ENCODE data around the gene AQP12A.
"Not testable (repeated sequence)": the region's sequence is repeated elsewhere in the genome, so short reads cannot be mapped to it uniquely, and the experiment has no call there.

Gene AQP12A

DNA sequence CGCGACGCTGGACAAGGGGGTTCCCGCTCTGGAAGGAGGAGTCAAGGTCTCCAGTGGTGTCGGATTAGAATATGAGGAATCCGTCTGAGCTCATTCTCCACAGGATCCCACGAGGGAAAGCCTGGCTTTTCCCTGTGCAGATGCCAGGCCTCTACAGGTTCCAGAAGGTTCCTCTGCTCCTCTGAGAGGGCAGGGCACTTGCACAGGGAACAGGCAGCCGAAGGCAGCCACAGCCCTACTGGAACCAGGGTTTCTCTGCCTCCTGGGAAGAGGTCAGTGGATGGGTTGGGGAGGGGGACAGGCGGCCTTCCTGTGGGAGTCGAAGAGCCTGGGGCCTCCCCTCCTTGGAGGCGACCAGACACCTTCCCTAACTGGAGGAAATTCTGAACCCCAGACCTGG lies 1.7 kb upstream of the AQP12A start:
- no peak for DNase-seq

DNA sequence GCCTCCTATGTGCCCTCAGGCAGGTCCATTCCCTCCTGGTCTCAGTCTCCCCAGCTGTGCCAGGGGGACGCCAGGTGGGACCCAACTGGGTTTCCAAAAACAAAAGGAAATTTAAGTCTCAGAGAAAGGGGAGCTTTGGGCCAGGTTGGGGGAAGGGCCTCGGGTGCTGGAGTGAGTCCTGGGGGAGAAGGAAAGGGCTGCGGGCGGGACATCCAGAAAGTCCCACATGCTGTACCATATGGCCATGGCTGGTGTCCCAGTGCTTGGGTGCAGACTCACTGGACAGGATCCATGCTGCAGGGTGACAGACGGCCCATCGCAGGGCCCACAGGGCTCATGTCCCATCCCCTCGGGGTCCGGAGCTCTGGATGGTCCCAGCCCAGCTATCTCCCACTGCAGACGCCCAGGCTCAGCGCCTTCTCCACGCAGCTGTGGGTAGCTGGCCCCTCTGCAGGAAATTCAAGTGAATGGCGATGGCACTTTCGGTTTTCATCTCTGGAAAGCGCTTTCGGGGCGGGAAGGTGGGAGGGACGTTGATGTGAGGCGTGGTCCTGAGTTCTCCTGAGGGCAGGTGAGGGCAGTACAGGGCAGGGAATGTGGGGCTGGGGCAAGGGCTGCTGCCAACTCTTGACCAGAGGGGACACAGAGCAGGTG lies 1.1 kb upstream of the AQP12A start:
- DNase-seq, result not testable (repeated sequence)

DNA sequence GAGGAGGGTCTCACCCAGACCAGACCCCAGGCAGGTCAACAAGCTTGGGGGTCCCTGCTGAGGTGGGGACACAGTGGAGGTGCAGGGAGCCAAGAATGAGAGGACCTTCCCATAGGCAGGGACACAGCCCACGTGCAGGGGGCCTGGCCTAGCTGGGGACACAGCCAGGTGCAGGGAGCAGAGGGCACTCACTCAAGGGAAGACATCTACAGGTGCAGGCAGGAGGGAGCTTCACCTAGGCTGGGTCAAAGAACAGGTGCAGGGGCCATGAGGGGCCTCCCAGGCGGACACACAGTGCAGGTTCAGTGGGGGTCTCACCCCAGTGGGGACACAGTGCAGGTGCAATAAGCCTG lies 615 bp upstream of the AQP12A start:
- DNase-seq, result not testable (repeated sequence)

DNA sequence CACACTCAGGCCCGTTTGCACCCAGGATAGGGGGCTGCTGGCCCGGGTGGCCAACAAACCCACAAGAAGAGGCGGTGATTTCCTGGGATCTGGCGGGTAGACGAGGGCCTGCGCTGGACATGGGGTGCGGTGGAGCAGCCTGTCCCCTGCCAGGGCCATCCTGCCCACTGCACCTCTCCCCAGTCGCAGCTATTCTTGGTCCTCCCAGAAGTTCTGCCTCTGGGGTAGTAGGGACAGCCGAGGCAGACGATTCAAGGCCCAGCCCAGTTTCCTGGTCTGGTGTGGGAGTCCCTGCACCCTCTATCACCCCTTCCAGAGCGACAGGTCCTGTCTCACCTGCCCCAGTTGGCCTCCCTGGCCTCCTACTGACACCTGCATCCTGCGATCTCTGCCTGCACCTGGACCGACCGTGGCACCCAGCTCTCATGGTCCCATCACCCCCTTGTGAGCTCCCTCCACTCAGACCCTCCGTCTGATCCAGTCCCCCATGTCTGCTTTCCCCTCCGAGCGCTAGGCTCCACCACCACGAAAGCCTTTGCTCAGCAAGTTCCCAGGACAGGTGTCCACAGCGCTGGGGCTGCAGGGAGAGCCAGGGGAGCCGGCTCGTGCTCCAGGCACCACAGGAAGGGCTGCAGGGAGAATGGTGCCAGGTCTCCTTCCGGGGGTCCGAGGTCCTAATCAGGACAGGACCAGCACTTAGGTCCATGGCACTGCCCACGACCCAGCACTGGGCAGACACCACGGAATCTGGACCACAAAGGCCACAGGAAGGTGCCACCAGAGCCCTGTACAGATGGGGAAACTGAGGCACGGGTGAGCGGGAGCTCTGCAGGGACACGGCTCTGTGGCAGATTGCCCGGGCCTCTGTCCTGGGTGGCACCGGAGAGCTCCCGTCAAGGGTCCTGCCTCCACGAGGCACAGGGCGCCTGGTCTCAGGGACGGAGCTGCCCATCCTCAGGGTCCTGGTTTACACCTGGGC lies 1.2 kb downstream of the AQP12A start:
- DNase-seq, result not testable (repeated sequence)

DNA sequence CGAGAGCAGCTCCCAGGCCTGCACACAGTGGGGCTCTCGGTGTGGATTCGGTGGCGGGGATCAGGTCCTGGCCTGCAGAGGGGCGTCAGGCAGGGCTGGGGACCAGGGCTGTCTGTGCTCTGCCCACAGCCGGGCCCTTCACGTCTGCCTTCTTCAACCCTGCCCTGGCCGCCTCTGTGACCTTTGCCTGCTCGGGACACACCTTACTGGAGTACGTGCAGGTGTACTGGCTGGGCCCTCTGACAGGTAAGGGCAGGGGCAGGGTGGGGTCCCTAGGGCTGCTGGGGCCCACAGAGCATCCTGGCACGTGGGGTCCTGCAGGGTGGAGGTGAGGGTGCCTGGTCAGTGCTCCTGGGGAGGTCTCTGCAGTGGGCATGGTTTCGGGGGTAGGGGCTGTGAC lies 2.6 kb downstream of the AQP12A start:
- DNase-seq, result not testable (repeated sequence)

DNA sequence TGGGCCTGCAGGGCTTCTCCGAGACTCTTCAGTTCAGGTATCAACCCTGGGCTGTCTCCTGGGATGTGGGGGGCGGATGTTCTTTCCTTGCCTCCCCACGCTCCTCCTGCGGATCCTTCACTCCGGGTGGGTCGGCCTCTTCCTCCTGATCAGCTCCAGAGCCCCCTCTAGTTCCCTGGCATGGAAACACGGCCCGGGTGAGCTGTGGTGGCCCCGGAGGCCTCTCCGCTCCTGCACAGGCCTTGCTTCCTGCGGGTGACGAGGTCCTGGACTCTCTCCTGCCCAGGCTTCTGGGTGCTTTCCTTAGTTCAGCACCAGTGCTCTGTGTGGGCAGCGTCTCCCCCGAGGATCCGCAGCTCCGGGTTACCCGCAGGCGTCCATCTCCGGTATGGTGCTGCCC lies 3.9 kb downstream of the AQP12A start:
- not testable (repeated sequence) for DNase-seq

DNA sequence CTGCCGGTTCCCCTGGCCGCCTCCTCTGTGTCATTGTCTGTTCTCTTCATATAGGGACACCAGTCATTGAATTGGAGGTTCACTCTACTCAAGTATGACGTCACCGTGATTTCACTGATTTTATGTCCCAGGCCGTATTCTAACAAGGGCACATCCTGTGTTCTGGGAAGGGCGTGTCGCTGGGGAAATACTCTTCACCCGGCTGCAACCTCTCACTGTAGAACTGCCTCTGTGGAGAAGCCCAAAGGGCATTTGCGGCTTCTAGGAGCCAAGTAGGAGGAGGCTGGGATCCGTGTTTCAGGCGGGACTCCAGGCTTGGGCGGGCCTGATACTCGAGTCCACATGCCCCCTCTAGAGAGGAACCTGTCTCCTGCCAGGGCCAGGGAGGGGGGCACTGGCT lies 4.8 kb downstream of the AQP12A start:
- not testable (repeated sequence) for DNase-seq

DNA sequence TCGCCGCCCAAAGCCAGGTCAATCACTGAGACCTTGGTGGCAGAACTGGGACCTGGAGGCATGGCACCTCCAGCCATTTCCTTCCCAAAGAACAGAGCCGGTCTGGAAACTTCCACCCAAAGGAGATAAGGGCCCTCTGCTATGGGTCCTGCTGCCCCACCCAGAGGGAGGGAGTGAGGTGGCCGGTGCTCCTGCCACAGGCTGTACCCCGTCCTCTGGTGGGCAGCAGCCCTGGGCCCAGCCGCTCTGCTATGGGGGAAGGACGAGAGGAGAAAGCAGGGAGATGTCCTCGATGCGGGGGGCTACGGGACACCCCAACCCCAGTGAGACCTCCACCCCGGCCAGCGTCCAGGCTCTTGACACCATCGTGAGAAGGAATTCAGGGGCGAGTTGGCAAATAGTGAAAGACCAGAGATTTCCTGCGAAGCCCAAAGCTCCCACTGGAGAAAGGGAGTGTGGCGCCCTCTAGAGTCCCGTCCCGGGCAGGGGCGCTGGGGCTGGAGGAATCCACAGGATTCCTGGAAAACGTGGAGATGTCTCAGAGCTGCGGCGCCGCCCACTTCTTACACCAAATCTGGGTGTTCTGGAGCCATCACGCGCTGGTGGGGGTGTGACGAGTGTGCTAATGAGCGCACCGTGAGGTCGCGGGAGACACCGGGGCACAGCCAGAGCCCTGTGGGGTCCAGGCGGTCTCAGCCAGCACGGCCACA lies 7.3 kb downstream of the AQP12A start:
- DNase-seq, result not testable (repeated sequence)

DNA sequence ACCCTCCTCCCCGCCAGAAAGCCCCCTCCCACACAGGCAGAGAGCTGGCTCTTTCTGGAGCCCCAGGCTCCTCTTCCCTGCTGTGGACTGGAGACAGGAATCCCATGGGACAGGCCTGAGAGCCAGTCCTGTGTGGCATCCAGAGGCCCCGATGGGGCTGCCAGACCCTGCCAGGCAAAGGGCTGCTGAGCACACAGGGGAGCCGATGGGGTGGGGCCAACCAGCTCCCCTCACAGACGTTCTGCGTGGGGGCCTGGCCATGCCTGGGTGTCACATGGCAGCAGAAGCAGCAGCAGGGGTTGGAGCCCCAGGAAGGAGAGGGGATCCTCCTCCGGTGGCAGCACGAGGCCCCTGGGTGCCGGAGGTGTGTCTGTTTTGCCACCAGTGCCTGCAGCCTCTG lies 8.2 kb downstream of the AQP12A start:
- not testable (repeated sequence) for DNase-seq

DNA sequence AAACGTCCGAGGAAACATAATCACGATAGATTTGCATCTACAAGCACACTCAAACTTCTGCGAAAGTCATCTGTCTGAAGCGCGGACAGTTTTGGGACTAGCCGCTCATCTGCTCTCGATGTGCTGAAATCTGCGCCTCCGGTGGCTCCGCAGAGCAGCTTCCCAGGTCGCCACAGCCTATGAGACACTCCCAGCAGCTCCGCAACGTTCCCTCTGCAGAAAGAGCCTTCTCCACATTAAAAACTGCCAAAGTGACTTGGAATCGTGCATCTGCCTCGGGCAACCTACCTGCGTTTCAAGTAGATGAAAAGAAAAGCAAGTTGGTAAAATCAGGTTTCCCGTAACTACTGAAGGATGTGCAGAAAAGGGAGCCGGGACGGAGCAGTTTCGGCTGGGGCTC lies 8.9 kb downstream of the AQP12A start:
- not testable (repeated sequence) for DNase-seq

DNA sequence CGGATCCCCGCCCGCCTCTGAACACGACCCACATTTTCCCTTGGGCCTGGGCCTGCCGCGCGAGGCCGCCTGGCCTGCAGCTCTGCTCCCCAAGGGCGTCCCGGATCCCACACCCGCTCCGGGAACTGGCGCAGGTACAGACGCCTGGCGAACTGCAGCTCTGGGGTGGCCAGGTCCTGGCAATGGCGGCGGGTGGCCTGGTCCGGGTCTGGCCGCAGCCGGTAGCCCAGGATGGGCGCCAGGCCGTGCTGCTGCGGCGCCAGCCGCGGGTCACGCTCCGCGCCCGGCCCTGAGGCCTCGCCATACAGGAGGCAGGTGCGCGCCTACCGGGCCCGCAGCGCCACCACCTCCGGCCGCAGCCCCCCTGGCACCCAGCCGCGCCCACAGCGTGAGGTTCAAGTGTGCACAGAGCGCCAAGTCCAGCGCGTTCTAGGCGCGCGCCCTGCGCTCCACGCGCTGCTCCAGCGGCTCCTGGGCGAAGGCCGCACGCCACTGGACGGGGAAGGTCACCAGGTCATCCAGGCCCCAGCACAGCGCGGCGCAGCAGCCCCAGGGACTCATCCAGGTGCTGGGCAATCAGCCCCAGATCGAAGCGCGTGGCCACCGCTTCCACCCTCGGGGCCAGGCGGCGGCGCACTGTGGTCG lies 9.5 kb downstream of the AQP12A start:
- no peak for DNase-seq

DNA sequence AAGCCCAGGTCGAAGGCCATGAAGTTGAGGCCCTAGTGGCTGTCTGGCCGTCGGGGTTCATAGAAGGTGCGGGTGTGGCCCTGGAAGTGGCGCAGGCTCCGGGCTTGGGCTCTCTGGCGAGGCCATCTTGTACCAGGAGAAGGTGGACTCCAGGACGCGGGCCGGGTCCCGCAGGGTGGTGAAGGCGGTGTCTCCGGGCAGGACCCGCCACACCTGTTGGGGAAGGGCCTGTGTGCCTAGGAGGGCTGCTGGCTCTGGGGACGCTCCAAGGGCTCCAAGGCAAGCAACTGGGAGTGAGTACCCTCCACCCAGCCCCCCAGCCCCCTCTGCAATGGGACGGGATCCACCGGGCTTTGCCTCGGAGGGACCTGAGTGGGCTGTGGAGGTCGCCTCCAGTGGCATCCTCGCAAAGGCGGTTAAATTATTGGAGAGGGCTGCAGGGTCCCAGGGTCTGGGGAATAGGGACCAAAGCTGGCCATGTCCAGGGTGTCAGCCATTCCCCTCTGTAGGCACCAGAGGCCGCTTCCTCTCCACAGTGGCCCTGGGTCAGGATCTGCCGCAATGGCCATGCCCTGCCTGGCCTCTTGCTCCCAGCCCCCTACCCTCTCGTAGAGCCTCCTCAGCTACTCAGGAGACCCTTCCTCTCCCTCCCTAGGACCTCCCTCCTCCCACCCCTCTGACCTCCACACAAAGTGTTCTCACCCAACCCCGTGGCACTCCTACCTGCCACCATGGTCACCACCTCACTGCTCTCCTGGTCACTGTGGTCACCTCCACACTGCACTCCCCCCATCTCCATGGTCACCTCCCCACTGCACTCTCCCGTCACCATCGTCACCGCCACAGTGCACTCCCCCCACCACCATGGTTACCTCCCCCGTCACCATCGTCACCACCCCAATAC lies 10.3 kb downstream of the AQP12A start:
- DNase-seq, result no peak

DNA sequence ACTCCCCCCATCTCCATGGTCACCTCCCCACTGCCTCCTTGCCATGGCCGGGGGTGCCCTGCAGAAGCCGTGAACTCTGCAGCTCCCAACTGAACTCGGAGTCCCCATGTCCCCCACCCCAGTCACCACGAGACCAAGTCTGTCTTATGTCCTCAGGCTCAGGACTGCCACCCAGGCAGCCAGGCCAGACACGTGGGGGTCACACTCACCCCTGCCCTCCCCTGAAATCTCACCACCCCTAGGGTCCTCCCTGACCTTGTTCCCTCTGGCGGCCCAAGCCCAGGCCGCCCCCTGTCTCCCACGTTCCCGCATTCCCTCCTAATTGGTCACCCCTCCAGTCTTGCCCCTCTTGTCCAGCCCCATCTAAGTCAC lies 11.0 kb downstream of the AQP12A start:
- no peak for DNase-seq

DNA sequence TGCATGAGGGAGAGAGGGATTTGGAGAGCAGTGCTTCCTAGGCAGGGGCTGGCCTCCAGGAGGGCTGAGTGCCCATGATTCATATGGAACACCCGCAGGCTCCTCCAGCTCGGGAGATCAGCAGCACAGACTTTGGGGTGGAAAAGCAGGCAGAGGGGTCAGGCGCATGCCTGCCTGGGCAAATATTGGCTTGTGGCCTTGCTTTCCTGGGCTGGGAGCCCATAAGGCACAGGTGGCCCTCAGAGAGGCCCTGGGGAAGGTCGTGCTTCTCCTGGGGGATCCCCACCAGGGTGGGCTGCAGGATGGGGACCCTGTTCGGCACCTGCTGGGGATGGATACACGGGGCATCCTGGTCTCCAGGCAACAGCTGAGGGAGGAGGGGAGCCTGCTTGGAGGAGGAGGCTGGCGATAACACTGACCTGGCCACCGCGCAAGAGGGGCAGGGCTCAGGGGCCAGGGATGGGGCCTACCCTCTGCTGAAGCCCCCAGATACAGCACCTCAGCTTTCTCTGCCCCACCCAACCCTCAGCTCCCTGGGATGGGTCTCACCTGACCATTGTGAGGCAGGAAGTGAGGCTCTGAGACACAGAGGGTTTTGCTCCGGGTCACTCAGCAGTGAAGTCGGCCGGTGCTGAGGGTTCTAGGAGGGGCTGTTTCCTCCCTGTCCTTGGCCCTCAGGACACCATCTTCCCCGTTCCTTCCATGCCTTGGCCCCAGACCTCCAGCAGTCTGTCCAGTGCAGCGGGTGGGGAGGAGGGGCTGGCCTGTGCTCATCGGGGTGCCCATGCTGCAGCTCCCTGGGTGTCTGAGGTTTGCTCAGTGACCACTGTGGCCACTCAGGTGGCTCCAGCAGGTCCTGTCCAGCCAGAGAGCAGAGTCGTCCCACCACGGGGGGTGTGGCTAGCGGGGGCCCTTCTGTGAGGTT lies 12.0 kb downstream of the AQP12A start:
- DNase-seq, result no peak

DNA sequence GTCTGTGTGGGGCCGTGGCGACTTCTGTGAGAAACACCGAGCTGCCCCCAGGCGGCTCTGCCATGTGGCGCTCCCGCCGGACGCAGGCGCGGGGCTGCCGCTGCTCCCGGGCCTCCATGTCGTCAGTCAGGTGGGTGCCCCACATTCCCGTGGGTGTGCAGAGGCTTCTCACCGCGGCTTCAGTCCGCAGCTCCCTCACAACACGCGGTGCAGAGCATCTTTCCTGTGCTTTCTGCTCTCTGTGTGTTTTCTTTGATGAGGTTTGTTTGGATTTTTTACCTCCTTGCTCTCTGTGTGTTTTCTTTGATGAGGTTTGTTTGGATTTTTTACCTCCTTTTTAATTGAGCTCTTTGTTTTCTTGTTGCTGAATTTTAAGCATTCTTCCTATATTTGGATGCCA lies 13.0 kb downstream of the AQP12A start:
- DNase-seq, result no peak

DNA sequence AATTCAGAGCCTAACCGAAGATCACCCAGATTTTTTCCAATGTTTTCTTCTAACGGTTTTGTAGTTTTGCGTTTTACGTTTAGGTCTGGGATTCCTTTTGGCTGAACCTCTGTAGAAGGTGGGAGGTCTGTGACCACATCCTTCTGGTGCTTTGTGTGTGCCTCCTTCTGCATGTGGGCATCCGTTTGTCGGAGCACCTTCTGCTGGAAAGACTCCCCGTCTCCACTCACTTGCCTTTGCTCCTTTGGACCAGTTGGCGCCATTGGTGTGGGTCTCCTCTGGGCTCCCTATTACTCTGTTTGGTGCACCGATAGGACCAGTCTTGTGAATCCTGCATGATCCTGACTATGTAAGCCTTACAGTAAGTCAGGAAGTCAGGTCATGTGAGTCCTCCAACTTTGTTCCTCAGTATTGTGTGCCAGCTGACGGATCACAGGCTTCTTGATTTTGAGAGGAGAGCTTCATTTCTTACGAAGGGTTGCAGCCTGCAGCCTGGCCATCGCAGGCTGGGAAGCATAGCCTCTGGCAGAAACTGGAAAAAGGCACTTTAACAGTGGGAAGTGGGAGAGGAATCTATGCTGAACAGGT lies 13.6 kb downstream of the AQP12A start:
- no peak for DNase-seq

DNA sequence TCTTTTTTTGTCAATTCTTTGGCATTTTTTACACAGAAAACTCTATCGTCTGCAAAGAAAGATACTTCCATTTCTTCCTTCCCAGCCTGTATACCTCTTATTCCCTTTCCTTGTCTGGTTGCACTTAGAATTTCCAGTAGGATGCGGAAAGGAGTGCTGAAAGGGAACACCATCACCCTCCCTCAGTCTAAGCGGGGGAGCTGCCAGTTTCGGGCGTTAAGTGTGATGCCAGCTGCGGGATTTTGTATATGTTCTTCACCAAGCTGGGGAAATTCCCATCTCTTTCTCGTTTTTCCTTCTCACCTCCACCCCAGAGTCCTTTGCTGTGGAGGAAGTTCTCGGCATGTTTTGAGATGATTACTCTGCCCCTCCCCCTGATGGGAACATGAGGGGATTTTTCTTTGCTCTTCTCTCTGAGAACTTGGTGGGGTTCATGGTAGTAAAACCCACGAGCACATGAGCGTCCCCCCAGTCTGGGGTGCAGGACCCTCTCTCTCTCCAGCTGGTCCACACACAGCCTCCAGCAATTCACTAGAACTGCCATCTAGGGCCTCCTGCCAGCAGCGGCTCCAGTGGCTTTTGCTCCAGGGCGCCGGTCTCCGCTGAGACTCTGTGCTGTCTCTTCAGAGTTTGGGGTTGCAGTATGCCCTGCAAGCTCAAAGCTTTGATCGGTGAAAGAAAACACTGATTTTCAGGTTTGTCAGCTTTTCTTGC lies 15.5 kb downstream of the AQP12A start:
- DNase-seq, result no peak

DNA sequence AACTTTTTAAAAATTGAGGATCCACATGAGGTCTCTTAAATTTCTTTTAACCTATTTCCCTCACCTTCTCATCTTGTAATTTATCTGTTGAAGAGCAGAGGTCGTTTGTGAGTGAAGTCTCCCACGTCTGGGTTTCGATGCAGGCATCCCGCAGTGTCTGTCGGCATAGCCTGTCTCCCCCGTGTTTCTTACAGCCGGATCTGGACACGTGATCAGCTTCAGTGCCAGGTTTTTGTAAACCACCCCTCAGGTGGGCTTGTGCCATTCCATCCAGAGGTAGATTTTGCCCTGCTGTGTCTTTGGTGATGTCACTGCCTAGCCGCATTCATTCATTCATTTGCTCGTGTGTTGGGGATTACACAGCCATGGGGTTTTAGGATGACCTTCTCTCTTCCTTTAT lies 16.2 kb downstream of the AQP12A start:
- DNase-seq, result no peak

DNA sequence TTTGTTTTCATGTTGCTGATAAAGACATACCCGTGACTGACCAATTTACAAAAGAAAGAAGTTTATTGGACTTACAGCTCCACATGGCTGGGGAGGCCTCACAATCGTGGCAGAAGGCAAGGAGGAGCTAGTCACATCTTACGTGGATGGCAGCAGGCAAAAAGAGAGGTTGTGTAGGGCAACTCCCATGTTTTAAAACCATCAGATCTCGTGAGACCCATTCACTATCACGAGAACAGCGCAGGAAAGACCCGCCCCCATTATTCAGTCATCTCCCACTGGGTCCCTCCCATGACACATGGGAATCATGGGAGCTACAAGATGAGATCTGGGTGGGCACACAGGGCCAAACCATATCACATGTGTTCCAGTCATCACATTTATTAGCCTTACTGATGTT lies 16.8 kb downstream of the AQP12A start:
- DNase-seq, result no peak

DNA sequence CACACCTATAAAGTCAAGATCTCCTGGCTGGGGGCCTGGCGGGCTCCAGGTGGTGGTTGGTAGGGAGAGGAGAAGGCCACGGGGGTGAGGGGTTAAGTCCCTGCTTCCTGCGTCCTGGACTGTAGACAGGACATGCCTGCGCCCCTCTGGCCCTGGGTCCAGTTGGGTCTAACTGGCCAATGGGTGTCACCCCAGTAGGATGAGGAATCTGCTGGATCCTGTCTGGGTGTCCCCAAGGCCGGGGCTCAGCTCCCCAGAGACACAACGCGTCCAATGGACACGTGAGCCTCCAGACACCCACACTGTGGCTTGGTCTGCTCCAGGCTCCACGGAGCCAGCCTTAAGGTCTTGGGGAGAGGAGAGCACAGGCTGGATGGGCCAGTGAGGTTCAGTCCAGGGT lies 19.6 kb downstream of the AQP12A start:
- no peak for DNase-seq
